HUDEP-2 (cell line): ENCODE measurements around the gene BASP1.
"Not testable (repeated sequence)": the region's sequence is repeated elsewhere in the genome, so short reads cannot be mapped to it uniquely, and the experiment has no call there.

Experiments
- DNase-seq, 76 experiments: peaks; one replicate each; lab custom pipeline; 2025; ENCODE audit not compliant: unreplicated experiment in 76 of 76; lab: John Stamatoyannopoulos, UW

Gene BASP1

DNA sequence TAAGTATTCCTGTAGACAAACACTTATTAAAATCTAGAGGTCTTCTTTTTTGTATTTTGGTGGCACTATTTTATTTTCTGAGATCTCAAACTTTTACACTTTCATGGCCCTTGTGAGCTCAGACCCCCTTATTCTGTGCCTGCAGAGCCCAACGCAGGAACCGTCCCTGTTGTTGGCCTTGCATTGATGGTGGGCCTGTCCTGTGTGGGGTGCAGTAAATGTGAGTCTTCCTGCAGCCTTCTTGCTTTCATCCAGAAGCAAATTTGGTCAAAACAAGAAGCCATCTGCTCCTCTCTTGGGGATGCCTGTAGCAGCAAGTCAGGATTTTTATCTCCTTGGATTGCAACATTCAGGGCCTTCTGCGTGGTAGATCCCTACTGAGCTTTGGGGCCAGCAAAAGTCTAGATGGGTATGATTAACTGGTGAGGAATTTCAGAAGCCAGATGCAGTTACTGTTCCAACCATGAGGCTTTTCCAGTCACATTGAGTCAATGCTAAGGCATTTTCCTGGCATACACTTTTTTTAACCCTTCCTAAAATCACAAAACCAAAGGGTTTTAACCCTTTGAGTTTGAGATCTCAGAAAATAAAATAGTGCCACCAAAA, 31.7 kb downstream of the BASP1 start:
- no peak for DNase-seq

DNA sequence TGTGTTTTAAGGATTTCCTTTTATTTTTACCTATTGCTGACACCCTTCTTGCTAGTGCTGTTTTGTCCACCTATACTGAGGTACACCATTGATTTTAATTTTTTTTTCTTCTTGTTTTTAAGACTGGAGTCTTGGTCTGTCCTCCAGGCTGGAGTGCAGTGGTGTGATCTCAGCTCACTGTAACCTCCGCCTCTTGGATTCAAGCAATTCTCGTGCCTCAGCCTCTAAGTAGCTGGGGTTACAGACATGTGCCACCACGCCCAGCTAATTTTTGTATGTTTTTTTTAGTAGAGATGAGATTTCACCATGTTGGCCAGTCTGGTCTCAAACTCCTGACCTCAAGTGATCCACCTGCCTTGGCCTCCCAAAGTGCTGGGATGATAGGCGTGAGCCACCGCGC, 32.4 kb downstream of the BASP1 start:
- not testable (repeated sequence) for DNase-seq

DNA sequence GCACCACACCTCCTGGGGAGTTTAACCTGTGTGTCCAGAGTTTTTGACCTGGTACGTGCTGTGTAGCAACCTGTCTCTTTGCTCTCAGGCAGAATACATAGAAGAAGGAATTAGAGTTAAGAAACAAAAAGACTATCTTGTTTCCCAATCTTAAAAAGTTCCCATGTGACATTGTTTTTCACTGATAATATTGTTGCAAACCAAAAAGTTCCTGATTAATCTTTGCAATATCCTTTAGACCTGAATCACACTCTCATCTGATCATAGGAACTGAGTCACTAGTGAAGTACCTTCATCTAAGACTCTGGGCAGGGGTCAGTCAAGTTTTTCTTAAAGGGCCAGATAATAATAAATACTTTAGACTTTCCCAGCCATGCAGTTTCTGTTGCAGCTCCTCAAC, 35.1 kb downstream of the BASP1 start:
- DNase-seq = no peak

DNA sequence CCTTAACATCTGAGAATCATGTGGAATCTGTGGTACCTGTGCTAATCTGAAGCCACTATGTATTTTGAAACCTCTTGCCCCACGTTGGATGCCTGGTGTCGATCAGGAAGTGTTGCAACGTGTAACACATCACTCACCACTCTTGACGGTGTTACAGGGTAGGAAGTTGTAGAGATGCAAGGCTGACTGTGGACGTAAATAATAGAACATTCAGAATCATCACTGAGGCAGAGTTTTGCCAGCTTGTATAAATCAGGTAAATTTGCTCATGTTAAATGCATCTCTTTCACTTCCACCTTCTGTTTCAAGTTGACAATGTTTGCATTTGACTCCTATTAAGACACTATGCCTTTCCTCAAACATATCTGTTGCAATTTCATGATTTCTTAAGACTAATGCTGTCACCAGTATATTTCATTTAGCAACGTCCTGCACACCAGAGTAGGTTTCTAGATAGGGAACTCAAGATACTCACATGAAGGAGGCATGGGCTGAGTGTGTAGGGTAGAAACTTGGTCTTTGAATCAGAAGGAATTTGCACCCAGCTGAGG, 38.1 kb downstream of the BASP1 start:
- DNase-seq = no peak

DNA sequence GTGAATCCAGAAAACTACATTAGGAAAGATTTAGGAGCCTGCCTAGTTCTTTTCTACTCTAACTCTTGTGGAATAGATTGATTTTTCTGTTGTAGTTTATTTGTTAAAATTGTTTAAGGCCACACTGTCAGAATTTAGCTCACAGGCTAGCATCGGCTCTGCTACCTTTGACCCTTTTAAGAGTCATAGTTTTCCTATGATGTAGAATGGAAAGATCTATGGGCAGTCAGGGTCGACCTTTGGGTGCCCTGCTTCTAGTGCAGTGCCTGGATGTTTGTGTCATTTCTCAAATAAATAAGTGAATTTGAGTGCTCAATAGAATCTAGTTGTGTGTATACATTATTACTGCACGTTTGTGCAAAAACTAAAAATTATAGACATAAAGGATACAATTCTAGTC, 38.7 kb downstream of the BASP1 start:
- DNase-seq = no peak

DNA sequence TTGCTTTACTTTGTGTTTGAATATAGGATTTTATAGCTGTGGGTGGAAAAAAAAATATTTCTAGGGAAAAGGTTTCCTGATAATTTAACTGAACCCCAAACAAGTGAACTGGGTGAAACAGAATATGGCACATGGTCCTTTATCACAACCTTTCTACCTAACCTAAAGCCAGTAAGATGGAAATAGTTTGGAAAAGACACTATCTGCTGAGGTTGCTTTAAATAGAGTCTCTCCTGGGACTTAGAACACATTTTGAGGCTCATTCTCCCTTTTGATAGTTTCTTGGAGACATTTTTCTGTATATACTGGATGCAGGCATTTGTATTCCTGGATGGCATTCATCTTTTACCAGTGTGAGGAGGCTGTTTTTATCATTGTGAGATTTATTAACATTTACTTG, 39.4 kb downstream of the BASP1 start:
- DNase-seq = no peak

DNA sequence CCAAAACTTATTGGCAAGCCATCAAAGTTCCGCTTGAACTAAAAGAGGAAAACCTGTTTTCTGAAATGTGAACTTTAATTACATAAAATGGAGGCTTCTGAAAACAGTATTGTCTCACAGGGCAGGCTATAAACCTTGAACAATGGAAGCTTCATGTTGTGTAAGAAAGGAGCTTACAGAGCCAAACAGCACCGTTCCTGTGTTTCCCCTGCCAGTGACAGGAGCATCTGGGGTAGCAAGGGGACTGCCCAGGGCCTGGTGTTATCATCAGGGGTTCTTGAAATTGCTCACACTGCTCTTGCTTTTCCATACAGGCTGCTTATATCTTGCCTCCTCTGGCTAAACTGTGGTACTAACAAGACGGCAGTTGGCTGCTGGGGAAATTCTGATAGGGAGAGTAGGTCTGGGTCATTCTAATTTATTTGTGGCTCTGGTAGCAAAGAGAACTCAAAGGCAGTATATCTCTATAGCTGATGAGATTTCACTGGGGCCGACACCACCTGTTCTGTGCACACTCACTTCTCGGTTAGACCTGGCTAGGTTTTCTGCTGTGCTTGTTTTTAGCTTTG, 40.4 kb downstream of the BASP1 start:
- no peak for DNase-seq

DNA sequence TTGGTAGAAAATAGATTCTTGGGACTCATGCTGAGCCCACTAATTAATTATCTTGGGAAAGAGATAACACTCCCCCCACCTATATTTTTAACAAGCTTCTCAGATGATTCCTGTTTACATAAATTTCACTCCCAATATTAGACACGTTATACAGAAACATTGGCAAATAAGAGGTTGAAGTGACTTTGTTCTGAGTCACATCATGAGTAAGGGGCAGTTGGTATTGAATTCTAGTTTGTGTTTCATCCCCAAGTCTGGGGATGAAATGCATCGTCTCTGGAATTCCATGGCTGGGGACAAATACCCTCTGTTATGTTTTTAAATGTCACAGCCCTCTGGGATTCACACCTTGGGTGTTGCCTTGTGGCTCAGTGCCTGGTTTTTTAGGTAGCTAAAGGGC, 41.0 kb downstream of the BASP1 start:
- no peak for DNase-seq

DNA sequence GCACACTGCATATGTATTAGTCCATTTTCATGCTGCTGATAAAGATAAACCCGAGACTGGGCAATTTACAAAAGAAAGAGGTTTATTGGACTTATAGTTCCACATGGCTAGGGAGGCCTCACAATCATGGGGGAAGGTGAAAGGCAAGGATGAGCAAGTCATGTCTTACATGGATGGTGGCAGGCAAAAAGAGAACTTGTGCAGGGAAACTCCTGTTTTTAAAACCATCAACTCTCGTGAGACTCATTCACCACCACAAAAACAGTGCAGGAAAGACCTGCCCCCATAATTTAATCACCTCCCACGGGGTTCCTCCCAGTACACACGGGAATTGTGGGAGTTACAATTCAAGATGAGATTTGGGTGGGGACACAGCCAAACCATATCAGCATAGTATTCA, 41.6 kb downstream of the BASP1 start:
- not testable (repeated sequence) for DNase-seq

DNA sequence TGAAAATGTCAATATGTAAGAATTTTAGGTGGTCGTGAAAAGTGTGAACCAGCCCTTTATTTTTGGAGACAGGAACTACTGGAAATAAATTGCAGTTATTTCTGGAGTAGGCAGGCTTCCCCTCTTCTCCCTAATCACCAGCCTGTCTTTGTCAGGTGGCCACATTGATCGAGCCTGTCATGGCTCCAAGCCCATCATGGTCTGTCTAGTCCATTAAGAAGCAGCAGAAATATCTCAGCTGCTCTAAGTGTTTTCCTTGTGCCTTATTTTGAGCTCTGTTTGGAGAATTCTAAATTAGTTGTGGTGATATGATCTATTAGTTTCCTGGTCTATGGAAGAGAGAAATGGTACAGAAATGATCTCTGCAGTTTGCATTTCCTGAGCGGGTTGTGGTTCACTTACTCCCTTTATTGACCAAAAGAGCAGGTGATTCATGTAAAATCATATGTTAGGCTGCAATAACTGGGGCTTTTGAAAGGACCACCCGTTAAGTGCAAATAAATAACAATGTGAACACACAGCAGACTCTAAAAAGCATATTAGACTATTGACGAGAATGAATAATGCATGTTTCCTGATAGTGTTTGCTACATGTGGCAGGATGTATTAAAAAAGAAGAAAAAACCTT, 42.3 kb downstream of the BASP1 start:
- DNase-seq = no peak

DNA sequence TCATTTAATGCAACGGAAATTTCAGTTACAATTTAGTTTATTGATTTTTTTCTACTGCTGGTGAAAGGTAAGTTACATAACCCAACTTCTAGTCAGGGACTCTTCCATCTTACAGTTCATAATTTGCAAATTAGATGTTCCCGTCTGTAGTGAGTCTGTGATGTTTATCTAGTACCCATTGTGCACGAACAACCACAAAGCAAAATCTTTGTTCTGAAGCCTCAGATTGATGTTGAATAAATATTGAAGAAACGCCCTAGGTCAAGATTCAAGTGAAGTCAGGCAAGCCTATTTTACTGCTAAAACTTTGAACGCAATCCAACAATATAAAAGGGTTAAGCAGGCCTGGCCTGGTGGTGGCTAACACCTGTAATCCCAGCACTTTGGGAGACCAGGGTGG, 43.1 kb downstream of the BASP1 start:
- DNase-seq = no peak

DNA sequence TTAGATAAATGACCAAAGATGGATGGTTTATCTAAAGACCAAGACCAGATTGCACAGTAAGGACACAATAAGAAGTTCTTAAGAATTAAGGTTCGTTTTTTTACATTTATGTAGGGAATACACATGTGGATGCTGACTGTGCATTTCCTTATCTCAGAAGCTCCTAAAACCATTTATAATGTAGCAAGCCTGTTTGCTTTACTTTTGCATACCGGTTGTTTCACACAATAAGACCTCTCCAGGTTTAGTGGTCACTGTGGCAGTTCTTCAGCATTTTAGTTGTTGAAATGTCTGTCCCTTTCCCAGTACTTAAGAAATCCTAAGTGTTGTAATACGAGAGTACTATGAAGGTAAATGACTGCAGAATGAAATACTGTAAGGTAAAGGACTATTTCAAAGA, 43.6 kb downstream of the BASP1 start:
- DNase-seq = no peak

DNA sequence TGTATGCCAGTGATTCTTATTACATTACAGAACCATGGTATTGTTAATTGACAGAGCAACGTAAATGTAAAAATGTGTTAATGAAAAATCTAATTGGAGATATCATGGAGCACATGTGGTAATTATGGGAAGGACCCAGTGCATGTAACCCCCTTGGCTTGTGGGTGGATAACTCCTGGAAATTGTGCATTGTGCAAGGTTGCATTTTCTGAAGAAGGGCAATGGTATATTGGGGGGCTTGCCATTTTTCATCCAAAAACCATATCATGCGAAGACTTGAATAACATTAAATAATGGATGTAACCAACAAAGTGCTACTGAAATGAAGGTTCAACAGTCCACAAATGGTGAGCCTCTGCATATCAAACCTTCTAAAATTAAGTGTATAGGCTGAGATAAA, 47.6 kb downstream of the BASP1 start:
- DNase-seq = no peak

DNA sequence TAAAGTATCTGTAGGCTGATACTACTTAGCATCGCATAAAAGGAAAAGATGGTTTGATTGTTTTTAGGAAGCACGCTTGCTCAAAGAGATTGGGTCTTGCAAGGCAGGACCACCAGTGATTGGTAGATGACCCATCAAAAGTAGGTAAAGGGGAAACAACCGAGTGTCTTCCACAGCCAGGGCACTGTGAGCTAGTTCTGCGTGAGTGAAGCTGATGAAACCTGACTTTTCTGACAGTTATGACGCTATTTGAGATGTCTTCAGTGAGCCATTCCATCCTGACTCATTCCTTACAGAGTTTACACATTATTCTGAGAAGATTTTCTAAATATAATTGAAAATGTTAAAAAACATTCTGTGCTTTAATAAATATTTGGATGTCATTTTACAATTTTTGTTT, 49.7 kb downstream of the BASP1 start:
- no peak for DNase-seq

DNA sequence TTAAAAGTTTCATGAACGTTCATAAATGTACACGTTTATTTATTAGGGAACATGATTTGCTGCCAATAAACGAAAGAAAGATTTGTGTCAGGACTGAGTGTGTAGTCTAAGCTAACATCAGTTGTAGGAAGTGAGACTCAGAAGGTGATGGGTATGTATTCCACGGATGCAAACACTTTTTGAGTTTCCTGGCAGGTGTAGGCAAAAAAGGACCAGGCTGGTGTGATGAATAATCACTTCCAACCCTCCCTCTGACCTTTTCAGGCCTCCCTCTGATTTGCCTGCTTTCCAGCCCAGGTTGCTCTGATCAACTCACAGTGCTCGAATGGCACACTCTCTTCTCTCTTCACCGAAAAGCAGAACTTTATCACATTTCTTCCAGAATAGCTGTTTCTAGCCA, 51.8 kb downstream of the BASP1 start:
- DNase-seq = no peak

DNA sequence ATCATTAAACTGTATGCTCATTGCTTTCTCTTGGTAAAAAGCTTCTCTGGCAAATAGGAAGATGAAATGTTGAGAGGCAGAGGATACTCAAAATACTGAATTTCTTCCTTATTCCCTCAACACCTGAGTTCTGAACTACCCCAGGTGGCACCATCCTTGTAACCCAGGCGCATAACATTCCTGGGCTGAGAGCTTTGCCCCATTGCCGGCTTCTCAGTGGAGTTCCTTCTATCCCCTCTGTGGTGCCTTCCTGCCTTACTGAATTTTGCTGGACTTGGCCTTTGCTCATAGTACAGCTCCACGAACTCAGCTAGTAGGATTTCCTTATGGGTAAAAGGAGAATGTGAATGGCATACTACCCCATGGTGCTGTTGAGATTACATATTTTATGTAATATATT, 54.7 kb downstream of the BASP1 start:
- no peak for DNase-seq

DNA sequence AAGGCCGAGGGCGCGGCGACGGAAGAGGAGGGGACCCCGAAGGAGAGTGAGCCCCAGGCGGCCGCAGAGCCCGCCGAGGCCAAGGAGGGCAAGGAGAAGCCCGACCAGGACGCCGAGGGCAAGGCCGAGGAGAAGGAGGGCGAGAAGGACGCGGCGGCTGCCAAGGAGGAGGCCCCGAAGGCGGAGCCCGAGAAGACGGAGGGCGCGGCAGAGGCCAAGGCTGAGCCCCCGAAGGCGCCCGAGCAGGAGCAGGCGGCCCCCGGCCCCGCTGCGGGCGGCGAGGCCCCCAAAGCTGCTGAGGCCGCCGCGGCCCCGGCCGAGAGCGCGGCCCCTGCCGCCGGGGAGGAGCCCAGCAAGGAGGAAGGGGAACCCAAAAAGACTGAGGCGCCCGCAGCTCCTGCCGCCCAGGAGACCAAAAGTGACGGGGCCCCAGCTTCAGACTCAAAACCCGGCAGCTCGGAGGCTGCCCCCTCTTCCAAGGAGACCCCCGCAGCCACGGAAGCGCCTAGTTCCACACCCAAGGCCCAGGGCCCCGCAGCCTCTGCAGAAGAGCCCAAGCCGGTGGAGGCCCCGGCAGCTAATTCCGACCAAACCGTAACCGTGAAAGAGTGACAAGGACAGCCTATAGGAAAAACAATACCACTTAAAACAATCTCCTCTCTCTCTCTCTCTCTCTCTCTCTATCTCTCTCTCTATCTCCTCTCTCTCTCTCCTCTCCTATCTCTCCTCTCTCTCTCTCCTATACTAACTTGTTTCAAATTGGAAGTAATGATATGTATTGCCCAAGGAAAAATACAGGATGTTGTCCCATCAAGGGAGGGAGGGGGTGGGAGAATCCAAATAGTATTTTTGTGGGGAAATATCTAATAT, 58.1 kb downstream of the BASP1 start:
- no peak for DNase-seq

DNA sequence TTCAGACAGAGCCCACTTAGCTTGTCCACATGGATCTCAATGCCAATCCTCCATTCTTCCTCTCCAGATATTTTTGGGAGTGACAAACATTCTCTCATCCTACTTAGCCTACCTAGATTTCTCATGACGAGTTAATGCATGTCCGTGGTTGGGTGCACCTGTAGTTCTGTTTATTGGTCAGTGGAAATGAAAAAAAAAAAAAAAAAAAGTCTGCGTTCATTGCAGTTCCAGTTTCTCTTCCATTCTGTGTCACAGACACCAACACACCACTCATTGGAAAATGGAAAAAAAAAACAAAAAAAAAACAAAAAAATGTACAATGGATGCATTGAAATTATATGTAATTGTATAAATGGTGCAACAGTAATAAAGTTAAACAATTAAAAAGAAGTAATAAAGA, 59.0 kb downstream of the BASP1 start:
- no peak for DNase-seq

DNA sequence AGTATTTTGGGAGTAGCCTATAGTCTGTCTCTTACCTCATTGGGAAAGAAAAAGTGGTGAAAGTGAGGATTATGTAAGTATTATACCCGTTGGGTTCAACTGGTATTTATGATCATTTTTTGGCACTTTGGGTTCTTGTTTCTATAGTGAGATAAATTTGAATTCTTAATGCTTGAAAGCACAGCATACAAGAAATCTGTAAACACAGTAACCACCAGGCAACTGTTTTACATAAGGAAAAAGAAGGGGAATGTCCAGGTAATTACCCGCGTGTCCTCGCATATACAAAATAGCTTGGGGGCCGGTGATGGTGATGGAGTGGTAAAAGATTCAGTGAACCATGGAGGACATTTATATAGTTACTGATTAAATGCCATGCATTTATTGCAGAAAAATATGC, 60.5 kb downstream of the BASP1 start:
- DNase-seq = no peak

DNA sequence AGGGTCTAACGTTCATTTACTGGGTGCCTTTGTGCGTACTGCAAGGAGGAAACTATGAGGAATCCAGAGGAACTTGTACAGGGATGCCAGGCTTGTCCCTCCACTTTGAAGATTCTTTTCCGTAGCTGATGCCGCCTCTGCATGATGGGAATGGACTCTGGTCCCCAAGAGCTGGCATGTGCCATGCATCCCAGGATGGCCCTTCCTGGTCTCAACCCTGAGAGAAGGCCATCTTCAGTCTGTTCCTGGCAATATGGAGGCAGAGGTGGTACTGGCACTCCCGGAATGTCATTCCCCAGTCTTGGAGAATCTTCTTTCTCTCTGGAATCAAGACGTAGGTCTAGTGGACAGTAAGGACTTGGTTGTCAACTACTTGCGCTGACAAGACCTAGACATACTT, 61.5 kb downstream of the BASP1 start:
- no peak for DNase-seq

DNA sequence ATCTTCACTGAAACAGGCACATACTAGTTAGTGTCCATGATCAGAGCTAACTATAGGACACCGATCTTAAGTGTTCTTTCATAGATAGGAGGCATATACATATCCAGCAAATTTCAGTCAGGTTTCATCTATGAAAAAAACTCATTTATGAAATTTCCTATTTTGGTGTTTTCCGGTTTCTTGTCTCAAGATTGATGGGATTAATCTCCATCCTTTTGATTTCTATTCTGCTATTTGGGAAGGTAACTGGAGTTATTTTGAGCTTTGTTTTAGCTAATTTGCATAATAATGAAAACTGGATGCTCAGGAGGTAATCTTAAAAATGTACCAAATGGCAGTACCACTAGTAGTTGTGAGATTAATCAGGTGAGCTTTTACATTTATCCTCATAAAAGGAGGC, 62.1 kb downstream of the BASP1 start:
- DNase-seq = no peak
